SU-DHL-6 (cell line): ENCODE measurements around the gene SPINK8.

Source experiments
- CTCF ChIP-seq: fragments of 200-600 bp; sonication (generic); IDR thresholded peaks from one replicate; pipeline ENCODE4 v1.5.1; 2017; ENCODE audit warnings: antibody characterized with exemption, mild to moderate bottlenecking, low read length, moderate library complexity; ENCODE audit not compliant: insufficient read depth, poor library complexity, severe bottlenecking
- EZH2phosphoT487 ChIP-seq: fragments of 200-600 bp; sonication (generic), shearing (Covaris generic); conservative IDR thresholded peaks from 2 replicates; pipeline ENCODE4 v1.6.1; 2018; ENCODE audit warnings: mild to moderate bottlenecking, antibody characterized with exemption, low read length, moderate library complexity, mixed read lengths

DNA sequence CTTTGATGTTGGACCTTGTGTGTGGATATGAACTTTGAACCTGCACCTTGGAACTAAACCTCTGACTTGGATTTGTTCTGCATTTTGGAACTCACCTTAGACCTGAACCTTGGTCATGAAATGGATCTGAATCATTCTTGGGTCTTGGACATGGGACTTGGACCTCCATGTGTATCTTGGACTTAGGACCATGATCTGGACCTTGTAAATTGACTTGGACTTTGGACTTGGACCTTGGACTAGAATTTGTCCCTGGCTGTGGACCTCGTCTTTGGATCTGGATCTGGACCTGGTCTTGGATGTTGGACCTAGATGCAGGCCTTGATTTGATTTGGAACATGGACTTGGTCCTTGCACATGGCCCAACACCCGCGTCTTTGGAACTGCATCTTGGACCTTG lies 47.2 kb downstream of the SPINK8 start:
- no peak for TF ChIP-seq CTCF
- no peak for TF ChIP-seq EZH2phosphoT487
